Measurements from ENCODE around the gene ADAM11. TPM values are rescaled to one million over a fixed set of nuclear protein-coding genes. Genes with fewer than 3 reads are reported as not detected.
"Not testable (repeated sequence)": the region's sequence is repeated elsewhere in the genome, so short reads cannot be mapped to it uniquely, and the experiment has no call there.

Gene ADAM11
- total RNA-seq, 2 donors from 2014 or later: 0.42 TPM; not detected in 1

GRCh38 chr17:44755180-44755579 is 3.6 kb upstream of the ADAM11 start:
- DNase-seq; ATAC-seq; intact Hi-C loops (cut with DNase I, micrococcal nuclease): not testable (repeated sequence)

DNA sequence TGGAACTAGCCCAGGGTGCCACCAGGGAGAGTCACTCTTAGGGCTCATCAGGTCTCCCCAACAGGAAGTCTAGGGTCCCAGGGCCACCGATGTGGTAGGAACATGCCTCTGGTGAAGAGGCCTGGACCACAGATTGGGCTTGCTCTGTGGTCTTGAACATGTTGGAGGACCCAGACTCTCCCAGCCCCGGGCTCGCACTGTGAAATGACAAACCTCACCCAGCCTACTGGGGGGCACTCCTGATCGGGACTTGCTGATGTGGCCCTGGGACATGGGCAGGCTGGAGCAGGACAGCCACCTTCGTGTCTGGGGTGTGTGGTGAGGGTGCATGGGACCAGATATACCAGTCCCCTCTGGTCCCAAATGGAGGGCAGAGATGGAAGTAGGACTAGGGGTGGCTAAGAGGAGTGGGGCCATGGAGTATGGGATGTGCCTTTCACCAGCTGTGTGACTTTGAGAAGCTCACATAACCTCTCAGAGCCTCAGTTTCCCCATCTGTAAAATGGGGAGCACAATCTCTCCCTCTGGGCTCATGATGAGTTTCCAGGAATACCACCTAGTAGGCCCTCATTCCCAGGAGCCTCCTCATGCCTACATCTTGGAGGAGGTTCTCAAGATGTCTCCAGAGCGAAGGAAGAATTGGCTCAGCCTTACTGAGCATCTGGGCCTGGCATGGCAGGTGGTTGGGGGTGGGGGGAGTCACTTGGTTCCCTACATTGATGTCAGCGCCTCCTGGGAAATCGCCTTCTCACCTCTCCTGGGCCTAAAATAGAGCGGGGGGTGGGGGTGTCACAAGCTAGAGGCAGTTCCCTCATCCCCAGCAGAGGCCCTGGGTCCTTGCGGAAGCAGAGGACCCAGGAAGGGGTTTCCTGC is 1.5 kb upstream of the ADAM11 start:
- DNase-seq (no peak), ATAC-seq (no peak)
- intact Hi-C loops (cut with DNase I, micrococcal nuclease): no loop called here

DNA sequence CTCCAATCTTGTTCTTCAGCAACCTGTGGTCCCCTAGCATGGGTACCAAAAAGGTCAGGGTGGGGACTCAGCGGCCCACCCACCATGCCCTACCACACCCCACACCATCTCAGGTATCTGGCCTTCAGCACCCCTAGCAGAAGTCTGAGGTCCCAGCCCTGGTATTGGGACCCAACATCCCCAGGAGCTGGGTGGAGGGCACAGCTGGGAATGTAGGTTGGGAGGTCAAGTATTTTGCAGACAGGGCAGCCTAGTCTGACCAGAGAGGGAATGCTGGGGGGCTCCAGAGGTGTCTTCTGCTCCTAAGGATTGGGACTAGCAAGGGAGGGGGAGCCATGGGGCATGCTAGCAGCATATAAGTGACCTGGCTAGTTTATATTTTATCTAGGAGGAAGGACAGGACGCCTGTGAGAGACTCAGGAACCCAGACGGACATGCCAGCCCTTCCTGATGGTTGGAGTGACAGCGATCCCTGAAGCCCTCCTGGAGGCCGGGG is 822 bp upstream of the ADAM11 start:
- intact Hi-C loops (cut with DNase I, micrococcal nuclease): no loop called here
- ATAC-seq (no peak), DNase-seq (no peak)

- ATAC-seq: no peak
- no peak for DNase-seq
- intact Hi-C loops (cut with DNase I, micrococcal nuclease): no loop called here
Observed at GRCh38 chr17:44759086-44759915, 513 bp downstream of the ADAM11 start.

DNA sequence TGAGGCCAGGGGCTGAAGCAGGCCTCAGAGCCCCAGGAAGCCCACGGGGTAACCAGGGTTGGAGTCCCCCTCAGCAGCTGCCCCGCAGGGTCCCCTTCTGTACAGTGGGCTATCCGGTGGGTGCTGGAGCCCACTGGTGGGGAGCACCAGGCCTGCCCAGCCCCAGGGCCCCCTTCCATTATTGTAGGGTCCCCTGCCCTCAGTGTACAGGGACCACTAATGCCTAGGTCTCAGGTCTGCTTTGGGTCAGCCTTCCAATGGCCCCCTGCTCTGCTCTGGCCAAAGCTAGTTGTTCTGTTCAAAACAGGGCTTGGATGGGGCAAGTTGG is 1.1 kb downstream of the ADAM11 start:
- DNase-seq (no peak), ATAC-seq (no peak)
- intact Hi-C loops (cut with DNase I, micrococcal nuclease): no loop called here

DNA sequence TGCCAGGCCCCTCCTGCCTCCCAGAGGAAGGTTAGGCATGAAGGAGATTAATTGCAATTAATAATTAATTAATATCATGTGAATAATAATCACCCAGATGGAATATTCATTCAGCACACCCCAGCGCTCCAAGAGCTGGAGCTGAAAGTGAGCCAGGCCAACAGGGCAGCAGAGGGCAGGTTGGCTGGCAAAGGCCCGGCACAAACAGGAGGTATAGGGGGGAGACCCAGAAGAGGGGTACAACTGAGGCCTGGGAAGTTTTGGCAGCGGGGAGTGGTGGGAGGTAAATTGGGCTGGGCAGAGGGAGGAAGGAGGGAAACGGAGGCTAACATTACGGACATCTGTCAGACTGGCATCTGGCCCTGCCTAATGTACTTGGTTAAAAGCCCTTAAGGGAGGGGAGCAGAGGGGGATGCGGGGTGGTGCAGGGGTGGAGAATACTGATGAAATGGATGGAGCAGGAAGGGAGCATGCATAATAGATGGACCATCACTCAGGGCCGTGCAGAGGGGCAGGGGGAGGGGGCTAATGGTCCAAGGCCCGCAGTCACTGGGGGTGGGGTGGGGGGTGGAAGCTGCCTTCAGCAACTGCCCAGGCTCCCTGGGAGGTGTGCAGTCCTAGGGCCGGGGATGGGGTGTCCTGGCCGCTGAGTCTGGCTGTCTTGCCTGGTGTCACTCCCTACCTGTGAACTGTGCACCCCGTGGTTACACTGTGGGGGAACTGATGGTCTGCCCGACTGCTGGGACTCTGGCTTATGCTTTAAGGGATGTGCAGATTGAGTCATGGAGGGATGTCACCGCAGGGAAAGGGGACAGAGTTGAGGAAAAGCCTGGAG is 1.9 kb downstream of the ADAM11 start:
- intact Hi-C loops (cut with DNase I, micrococcal nuclease): no loop called here
- ATAC-seq (no peak), DNase-seq (no peak)

- DNase-seq (no peak), ATAC-seq (no peak)
- intact Hi-C loops (cut with DNase I, micrococcal nuclease): no loop called here
Observed at GRCh38 chr17:44761932-44762810, 3.4 kb downstream of the ADAM11 start.

- DNase-seq: no peak
- intact Hi-C loops (cut with DNase I, micrococcal nuclease): no loop called here
- no peak for ATAC-seq
Observed at GRCh38 chr17:44763170-44763569, 4.4 kb downstream of the ADAM11 start.

DNA sequence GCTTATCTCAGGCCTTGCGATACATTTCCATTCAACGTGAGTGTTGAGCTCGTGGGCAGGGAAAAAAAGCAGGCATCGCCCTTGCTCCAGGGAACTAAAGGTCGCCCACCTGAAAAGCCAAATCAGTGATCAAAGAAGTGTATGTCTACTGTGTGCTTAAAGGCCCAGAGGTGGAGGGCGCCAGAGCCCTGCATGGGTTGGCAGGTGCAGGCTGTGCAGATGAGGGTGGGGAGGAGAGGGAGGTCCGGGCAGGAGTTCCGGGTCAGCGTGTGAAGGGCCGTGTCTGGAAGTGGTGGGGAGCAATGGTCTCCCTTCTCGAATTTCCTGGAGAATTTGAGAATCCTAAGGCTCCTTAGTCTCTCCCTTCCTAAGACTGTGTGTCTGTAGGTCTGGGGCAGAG is 7.2 kb downstream of the ADAM11 start:
- intact Hi-C loops (cut with DNase I, micrococcal nuclease): no loop called here
- DNase-seq (no peak), ATAC-seq (no peak)

DNA sequence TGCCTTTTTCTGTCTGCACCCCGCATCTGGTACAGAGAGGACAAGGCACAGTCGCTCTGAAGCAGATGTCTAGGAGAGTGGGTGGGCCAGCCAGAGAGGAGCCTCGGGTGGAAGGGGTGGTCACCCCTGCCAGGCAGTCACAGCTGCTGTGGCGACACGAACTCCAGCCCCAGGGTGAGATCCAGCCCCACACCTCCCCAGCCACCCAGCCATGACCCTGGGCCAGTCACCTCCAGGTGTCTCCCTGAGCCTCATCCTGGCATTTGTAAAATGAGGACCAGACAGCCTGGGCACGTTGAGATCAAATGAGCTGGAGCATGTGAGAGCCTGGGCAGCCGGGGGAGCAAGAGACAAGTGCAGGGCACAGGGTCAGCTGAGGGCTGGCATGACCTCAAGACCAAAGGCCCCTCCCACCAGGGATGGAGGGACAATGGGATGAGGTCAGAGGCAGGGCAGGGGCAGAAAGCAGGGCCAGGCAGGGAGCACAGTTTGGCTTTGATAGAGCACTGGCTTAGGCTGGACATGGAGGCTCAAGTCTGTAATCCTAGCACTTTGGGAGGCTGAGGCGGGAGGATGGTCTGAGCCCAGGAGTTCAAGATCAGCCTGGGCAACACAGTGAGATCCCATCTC is 7.7 kb downstream of the ADAM11 start:
- ATAC-seq: no peak
- no peak for DNase-seq
- intact Hi-C loops (cut with DNase I, micrococcal nuclease): no loop called here

DNA sequence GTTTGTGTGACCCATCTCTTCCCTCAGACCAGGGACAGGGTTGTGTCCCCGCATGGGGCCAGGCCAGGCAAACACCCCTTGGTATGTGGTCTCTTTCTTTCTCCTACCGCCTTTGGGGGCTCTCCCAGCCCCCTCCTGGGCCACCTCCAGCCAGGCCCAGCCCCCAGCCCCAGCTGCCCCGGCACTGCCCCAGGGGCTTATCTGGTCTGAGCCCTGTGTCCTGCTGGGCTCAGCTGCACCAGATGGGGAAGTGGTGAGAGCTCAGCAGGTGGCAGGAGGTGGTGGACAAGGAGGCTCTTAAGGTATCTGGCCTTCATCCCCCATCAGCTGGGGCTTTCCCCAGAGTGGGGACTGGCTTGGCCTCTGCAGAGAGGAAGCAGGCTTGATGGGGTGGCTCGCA is 8.7 kb downstream of the ADAM11 start:
- DNase-seq (no peak), ATAC-seq (no peak)
- intact Hi-C loops (cut with DNase I, micrococcal nuclease): no loop called here

GRCh38 chr17:44768505-44769142 is 9.8 kb downstream of the ADAM11 start:
- ATAC-seq (no peak), DNase-seq (no peak)
- intact Hi-C loops (cut with DNase I, micrococcal nuclease): no loop called here

- intact Hi-C loops (cut with DNase I, micrococcal nuclease): no loop called here
- no peak for ATAC-seq
- DNase-seq: no peak
Observed at GRCh38 chr17:44769230-44769629, 10.4 kb downstream of the ADAM11 start.

DNA sequence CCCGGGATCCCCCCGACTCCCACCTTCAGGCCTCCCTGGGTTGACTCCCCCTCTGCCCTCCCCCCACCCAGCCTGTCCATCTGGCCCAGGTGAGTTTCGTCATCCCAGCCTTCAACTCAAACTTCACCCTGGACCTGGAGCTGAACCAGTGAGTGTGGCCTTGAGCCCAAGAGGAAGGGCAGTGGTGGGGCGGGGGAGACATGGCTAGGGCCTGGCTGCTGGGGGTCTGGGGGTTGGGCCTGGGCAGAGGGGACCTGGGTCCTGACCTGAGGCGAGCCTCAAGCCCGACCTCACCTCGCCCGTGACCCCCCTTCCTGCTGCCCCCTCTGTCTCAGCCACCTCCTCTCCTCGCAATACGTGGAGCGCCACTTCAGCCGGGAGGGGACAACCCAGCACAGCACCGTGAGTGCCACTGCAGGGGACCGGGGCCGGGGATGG is 10.9 kb downstream of the ADAM11 start:
- DNase-seq (no peak), ATAC-seq (no peak)
- intact Hi-C loops (cut with DNase I, micrococcal nuclease): no loop called here

DNA sequence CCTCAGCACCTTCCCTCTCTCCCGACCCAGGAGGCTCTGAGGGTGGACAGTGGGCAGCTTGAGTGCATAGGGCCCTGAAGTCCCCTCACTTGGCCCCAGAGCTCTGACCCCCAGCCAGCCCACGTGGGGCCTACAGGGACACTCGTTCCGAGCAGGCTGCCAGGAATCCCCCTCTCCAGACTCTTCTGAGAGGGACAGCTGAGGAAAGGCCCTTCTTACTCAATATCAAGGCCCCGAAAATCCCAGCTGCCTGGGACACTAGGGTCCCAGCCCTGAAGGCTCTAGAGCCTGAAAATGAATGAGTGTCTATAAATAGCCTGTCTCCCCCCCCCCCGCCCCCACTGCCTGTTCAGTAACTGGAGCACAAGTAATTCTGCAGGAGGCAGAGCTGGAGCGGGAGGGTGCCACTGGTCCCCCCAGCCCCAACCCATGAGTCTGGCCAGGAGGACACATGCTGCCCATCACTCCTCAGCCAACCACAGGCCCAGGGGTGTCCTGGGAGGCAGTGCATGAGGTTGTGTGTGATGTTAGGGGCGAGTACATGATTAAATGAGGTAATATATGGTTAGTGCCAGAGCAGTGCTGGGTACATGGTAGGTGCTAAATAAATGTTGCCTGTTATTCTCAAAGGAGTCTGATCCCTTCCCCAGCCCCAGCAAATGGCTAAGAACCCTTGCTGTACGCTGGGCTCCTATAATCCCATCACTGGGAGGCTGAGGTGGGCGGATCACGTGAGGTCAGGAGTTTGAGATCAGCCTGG is 11.6 kb downstream of the ADAM11 start:
- ATAC-seq (no peak), DNase-seq (no peak)
- intact Hi-C loops (cut with DNase I, micrococcal nuclease): no loop called here

GRCh38 chr17:44772308-44773045 is 13.7 kb downstream of the ADAM11 start:
- ATAC-seq (no peak), DNase-seq (no peak)
- intact Hi-C loops (cut with DNase I, micrococcal nuclease): no loop called here

Data from left colon (tissue), 2 donors.